Uterus (tissue), 2 donors: ENCODE results near the gene SFTPA2.
"Not testable (repeated sequence)": the region's sequence is repeated elsewhere in the genome, so short reads cannot be mapped to it uniquely, and the experiment has no call there.

Source experiments
- POLR2A ChIP-seq, 2 donors: fragments of 450-650 bp; IDR thresholded peaks; one replicate each; pipeline ENCODE4 v1.6.1; 2016; ENCODE audit warnings: antibody characterized with exemption in 2 of 2, mild to moderate bottlenecking in 1 of 2, moderate library complexity in 1 of 2
- TF ChIP-seq, protein P1 (sequence below), 4 experiments: fragments of 200-600 bp in 2 of 4; fragments of 450-650 bp in 2 of 4; sonication (generic) in 2 of 4; IDR thresholded peaks; one replicate each; pipeline ENCODE4 v1.5.1; 2016 to 2019; ENCODE audit warnings: antibody characterized with exemption in 4 of 4, mild to moderate bottlenecking in 2 of 4, moderate library complexity in 1 of 4

GRCh38 chr10:79521751-79522150, 38.5 kb downstream of the SFTPA2 start:
- TF ChIP-seq, protein P1, sequence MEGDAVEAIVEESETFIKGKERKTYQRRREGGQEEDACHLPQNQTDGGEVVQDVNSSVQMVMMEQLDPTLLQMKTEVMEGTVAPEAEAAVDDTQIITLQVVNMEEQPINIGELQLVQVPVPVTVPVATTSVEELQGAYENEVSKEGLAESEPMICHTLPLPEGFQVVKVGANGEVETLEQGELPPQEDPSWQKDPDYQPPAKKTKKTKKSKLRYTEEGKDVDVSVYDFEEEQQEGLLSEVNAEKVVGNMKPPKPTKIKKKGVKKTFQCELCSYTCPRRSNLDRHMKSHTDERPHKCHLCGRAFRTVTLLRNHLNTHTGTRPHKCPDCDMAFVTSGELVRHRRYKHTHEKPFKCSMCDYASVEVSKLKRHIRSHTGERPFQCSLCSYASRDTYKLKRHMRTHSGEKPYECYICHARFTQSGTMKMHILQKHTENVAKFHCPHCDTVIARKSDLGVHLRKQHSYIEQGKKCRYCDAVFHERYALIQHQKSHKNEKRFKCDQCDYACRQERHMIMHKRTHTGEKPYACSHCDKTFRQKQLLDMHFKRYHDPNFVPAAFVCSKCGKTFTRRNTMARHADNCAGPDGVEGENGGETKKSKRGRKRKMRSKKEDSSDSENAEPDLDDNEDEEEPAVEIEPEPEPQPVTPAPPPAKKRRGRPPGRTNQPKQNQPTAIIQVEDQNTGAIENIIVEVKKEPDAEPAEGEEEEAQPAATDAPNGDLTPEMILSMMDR (IDR thresholded peaks at IDR 0.05) = not testable (repeated sequence)
- not testable (repeated sequence) for TF ChIP-seq POLR2A (IDR thresholded peaks at IDR 0.05)
